ENCODE data around the gene DSC3. TPM values are rescaled to one million over a fixed set of nuclear protein-coding genes. Genes with fewer than 3 reads are reported as not detected.

DSC3 gene
- total and polyA plus RNA-seq, 2 experiments from 2014 or later, result 0.52 to 2.1 TPM

DNA sequence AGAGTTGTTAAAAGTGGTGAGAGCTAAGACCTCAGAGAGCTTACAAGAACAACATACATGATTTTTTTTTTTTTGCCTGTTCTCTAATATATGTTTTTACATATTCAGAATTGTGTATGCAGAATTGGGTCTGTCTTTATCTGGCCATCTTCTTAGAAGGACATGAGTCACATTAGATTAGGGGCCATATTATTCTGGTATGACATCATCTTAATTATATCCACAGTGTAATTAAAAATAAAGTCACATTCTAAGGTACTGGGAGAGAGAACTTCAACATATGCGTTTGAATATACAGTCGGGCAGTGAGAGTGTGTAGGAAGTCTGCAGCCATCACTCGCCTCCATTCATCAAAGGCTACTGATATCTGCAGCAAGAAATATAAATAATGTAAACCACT, 88.3 kb downstream of the DSC3 start (continued):
- TF ChIP-seq, protein P1, sequence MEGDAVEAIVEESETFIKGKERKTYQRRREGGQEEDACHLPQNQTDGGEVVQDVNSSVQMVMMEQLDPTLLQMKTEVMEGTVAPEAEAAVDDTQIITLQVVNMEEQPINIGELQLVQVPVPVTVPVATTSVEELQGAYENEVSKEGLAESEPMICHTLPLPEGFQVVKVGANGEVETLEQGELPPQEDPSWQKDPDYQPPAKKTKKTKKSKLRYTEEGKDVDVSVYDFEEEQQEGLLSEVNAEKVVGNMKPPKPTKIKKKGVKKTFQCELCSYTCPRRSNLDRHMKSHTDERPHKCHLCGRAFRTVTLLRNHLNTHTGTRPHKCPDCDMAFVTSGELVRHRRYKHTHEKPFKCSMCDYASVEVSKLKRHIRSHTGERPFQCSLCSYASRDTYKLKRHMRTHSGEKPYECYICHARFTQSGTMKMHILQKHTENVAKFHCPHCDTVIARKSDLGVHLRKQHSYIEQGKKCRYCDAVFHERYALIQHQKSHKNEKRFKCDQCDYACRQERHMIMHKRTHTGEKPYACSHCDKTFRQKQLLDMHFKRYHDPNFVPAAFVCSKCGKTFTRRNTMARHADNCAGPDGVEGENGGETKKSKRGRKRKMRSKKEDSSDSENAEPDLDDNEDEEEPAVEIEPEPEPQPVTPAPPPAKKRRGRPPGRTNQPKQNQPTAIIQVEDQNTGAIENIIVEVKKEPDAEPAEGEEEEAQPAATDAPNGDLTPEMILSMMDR (conservative IDR thresholded peaks at IDR 0.05; ENCODE audit: low read depth in 2 of 2), result no peak
- no peak for TF ChIP-seq ZNF331 (CRISPR knock-in tag; IDR thresholded peaks at IDR 0.05; ENCODE audit: low read depth)
- TF ChIP-seq, protein P2, sequence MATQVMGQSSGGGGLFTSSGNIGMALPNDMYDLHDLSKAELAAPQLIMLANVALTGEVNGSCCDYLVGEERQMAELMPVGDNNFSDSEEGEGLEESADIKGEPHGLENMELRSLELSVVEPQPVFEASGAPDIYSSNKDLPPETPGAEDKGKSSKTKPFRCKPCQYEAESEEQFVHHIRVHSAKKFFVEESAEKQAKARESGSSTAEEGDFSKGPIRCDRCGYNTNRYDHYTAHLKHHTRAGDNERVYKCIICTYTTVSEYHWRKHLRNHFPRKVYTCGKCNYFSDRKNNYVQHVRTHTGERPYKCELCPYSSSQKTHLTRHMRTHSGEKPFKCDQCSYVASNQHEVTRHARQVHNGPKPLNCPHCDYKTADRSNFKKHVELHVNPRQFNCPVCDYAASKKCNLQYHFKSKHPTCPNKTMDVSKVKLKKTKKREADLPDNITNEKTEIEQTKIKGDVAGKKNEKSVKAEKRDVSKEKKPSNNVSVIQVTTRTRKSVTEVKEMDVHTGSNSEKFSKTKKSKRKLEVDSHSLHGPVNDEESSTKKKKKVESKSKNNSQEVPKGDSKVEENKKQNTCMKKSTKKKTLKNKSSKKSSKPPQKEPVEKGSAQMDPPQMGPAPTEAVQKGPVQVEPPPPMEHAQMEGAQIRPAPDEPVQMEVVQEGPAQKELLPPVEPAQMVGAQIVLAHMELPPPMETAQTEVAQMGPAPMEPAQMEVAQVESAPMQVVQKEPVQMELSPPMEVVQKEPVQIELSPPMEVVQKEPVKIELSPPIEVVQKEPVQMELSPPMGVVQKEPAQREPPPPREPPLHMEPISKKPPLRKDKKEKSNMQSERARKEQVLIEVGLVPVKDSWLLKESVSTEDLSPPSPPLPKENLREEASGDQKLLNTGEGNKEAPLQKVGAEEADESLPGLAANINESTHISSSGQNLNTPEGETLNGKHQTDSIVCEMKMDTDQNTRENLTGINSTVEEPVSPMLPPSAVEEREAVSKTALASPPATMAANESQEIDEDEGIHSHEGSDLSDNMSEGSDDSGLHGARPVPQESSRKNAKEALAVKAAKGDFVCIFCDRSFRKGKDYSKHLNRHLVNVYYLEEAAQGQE (IDR thresholded peaks at IDR 0.05; ENCODE audit: unreplicated experiment), result no peak
- no peak for TF ChIP-seq STAT1 (IDR thresholded peaks at IDR 0.05; ENCODE audit: unreplicated experiment)

DNA sequence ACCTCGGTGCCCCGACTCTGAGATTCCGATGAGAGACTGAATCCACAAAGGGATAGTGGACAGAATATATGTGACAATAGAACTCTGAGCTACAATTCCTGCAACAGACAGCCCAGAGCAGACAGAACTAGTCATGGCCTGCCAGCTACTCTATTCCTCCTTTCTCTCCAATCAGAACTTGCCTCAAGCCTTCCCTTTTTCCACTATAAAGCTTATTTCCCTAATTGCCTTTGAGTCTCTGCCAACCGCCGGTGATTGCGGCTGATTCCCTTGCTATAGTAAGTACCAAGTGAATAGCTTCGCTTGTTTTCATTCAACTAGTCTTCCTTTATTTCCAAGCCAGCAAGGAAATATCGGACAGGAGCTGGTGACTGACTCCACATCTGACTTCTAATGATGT, 96.8 kb downstream of the DSC3 start:
- Mint-ChIP-seq H3K36me3 (ENCODE audit: low read depth) (peaks cover 9% of the 10 kb centered on the region; the same call in 2 of the 3 replicates), H3K27ac (no peak overlapping the region), H3K27me3 (ENCODE audit: insufficient read depth, low read depth, poor library complexity) (no peaks in the 10 kb centered on the region), H3K4me1 (peaks cover 2% of the 10 kb centered on the region), H3K4me3 (no peak overlapping the region), H3K9me3 (peaks cover 12% of the 10 kb centered on the region)
- Histone ChIP-seq H3K27me3 (ENCODE audit: insufficient read depth) (no peaks in the 10 kb centered on the region), H3K36me3 (ENCODE audit: insufficient read depth) (no peaks in the 10 kb centered on the region), H3K4me3 (no peak overlapping the region), H3K27ac (ENCODE audit: low read depth) (no peak overlapping the region), H3K4me2 (no peak overlapping the region), H2AFZ (no peak overlapping the region), H3K4me1 (ENCODE audit: insufficient read depth) (no peaks in the 10 kb centered on the region; the same call in 1 of the 2 replicates), H4K20me1 (replicated peaks; ENCODE audit: insufficient read depth) (no peaks in the 10 kb centered on the region), H3K9me2 (ENCODE audit: insufficient read depth) (no peaks in the 10 kb centered on the region), H3K79me2 (replicated peaks; ENCODE audit: insufficient read depth) (no peaks in the 10 kb centered on the region), H3F3A (replicated peaks; ENCODE audit: low read depth) (no peaks in the 10 kb centered on the region)
- DNase-seq (ENCODE audit: low spot score) (no peak), ATAC-seq (no peak)
- no peak for TF ChIP-seq EZH2 (IDR thresholded peaks at IDR 0.05; ENCODE audit: low read depth, unreplicated experiment)
- TF ChIP-seq, protein P3, sequence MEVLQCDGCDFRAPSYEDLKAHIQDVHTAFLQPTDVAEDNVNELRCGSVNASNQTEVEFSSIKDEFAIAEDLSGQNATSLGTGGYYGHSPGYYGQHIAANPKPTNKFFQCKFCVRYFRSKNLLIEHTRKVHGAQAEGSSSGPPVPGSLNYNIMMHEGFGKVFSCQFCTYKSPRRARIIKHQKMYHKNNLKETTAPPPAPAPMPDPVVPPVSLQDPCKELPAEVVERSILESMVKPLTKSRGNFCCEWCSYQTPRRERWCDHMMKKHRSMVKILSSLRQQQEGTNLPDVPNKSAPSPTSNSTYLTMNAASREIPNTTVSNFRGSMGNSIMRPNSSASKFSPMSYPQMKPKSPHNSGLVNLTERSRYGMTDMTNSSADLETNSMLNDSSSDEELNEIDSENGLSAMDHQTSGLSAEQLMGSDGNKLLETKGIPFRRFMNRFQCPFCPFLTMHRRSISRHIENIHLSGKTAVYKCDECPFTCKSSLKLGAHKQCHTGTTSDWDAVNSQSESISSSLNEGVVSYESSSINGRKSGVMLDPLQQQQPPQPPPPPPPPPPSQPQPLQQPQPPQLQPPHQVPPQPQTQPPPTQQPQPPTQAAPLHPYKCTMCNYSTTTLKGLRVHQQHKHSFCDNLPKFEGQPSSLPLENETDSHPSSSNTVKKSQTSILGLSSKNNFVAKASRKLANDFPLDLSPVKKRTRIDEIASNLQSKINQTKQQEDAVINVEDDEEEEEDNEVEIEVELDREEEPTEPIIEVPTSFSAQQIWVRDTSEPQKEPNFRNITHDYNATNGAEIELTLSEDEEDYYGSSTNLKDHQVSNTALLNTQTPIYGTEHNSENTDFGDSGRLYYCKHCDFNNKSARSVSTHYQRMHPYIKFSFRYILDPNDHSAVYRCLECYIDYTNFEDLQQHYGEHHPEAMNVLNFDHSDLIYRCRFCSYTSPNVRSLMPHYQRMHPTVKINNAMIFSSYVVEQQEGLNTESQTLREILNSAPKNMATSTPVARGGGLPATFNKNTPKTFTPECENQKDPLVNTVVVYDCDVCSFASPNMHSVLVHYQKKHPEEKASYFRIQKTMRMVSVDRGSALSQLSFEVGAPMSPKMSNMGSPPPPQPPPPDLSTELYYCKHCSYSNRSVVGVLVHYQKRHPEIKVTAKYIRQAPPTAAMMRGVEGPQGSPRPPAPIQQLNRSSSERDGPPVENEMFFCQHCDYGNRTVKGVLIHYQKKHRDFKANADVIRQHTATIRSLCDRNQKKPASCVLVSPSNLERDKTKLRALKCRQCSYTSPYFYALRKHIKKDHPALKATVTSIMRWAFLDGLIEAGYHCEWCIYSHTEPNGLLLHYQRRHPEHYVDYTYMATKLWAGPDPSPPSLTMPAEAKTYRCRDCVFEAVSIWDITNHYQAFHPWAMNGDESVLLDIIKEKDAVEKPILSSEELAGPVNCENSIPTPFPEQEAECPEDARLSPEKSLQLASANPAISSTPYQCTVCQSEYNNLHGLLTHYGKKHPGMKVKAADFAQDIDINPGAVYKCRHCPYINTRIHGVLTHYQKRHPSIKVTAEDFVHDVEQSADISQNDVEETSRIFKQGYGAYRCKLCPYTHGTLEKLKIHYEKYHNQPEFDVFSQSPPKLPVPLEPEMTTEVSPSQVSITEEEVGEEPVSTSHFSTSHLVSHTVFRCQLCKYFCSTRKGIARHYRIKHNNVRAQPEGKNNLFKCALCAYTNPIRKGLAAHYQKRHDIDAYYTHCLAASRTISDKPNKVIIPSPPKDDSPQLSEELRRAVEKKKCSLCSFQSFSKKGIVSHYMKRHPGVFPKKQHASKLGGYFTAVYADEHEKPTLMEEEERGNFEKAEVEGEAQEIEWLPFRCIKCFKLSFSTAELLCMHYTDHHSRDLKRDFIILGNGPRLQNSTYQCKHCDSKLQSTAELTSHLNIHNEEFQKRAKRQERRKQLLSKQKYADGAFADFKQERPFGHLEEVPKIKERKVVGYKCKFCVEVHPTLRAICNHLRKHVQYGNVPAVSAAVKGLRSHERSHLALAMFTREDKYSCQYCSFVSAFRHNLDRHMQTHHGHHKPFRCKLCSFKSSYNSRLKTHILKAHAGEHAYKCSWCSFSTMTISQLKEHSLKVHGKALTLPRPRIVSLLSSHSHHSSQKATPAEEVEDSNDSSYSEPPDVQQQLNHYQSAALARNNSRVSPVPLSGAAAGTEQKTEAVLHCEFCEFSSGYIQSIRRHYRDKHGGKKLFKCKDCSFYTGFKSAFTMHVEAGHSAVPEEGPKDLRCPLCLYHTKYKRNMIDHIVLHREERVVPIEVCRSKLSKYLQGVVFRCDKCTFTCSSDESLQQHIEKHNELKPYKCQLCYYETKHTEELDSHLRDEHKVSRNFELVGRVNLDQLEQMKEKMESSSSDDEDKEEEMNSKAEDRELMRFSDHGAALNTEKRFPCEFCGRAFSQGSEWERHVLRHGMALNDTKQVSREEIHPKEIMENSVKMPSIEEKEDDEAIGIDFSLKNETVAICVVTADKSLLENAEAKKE (CRISPR knock-in tag; IDR thresholded peaks at IDR 0.05), result no peak

All from GM23338 (cell line).